NB4 (cell line): Measurements from ENCODE around the gene JMJD1C.

Source experiments
- DNase-seq: peaks from one replicate; pipeline ENCODE4 v3.0.0; 2010; ENCODE audit warnings: low read depth
- H3K4me3 ChIP-seq: one replicate; pipeline ENCODE4 v1.5.1; 2011; ENCODE audit warnings: mild to moderate bottlenecking, low read depth, low read length, moderate library complexity
- CTCF ChIP-seq: IDR thresholded peaks from one replicate; pipeline ENCODE4 v1.5.1; 2012; ENCODE audit warnings: low read depth, low read length
- MAX ChIP-seq: IDR thresholded peaks from 2 replicates; pipeline ENCODE4 v1.6.1; 2011; ENCODE audit warnings: low read depth, low read length
- MYC ChIP-seq: IDR thresholded peaks from 2 replicates; pipeline ENCODE4 v1.6.1; 2011; ENCODE audit warnings: low read depth, low read length
- POLR2A ChIP-seq: IDR thresholded peaks from 2 replicates; pipeline ENCODE4 v1.6.1; 2011; ENCODE audit warnings: mild to moderate bottlenecking; ENCODE audit not compliant: insufficient read length; ENCODE audit errors: extremely low read depth

The JMJD1C gene

DNA sequence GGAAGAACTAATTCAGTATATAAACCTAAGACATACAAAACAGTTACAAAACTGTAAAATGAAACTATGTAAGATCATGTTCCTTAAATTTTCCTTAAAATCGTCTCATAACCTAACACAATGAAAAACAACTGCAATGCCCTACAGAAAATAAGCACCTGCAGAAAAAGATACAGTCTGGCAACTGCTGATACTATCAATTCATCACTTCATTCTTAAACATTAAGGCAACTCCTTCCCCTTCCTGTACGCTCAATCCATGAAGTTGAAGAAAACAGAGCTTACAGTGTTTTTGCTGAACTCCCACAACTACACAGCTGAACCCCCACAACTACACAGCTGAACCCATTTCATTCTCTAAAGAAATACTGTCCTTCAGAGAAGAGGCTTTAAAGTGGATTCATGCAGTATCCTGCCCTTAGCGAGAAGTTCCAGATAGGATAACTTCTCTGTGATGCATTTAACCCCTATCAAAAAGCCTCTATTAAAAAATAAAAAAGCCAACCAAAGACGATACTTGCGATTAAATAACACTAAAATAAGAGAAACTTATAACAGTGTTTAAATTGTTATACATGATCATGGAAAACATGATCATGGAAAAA, 50.0 kb downstream of the JMJD1C start:
- DNase-seq = peak; percentile 32
- no peak for TF ChIP-seq MAX

DNA sequence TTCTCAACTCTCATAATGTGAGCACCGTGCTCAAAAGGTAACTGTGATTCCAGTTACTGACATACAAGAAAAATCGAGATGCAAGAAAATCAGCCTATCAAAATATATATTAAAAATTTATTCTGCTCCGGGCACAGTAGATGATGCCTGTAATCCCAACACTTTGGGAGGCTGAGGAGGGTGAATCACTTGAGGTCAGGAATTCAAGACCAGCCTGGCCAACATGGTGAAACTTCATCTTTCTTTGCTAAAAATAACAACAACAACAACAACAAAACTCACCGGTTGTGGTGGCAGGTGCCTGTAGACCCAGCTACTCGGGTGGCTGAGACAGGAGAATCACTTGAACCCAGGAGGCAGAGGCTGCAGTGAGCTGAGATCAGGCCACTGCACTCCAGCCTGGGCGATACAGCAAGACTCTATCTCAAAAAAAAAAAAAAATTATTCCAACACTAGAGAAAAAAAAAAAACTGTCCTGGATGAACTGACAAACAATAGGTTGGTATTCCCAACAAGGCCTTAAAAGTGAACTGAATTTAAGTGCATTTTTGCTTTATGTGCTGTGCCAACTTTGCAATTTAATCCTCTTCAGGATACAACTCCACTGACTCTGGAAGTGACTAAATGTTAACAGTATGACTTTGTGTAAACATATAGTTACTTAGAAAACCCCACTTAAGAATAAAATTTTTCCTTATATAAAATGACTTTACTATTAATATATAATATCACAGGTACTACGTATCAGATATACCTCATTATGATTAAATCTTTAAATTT, 51.1 kb downstream of the JMJD1C start:
- no peak for DNase-seq
- TF ChIP-seq CTCF (no peak), MAX (no peak), POLR2A (no peak), MYC (no peak)
- no peak overlapping the region for H3K4me3 ChIP-seq

More for the DNA sequence above, 50.0 kb downstream of the JMJD1C start:
- H3K4me3 ChIP-seq = no peak overlapping the region

DNA sequence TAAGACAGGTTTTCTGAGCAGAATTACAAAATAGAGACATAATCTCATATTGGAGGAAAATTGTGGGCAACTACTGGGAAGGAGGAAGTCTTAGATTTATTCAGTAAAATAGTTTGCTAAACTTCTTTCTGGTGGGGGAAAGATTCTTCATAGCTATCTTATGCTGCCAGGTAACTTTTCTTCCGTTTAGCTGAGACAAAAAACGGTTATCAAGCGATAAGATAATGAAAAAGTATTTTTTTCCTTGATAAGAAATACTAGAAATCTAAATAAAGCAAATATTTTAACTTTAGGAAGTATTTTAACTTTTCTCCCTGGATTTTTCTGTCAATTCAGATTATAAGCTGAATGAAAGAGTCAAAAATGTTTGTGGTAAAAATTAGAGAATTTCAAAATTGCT, 52.3 kb downstream of the JMJD1C start:
- no peak overlapping the region for H3K4me3 ChIP-seq
- no peak for TF ChIP-seq CTCF
- no peak for TF ChIP-seq MAX
- TF ChIP-seq POLR2A = no peak
- TF ChIP-seq MYC = no peak
- no peak for DNase-seq

DNA sequence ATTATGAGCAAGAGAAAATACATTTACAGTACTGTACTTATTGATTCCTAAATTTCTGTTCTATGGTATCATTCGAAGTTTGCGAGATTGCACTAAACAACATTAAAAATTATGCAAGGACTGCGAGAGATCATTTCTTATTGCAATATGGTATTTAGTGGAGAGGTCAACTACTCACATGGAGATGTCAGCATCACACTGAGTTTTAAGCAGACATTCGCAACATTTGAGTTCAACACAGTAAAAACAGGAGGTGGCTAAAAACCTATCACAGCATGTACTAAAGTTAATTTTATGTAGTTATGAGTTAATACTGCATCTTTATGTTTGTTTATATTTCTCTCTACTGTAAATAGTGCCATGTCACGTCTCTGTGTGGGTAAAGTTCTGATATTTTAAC, 53.5 kb downstream of the JMJD1C start:
- H3K4me3 ChIP-seq = no peak overlapping the region
- no peak for DNase-seq
- TF ChIP-seq CTCF = no peak
- no peak for TF ChIP-seq MYC
- no peak for TF ChIP-seq MAX
- TF ChIP-seq POLR2A = no peak

- no peak overlapping the region for H3K4me3 ChIP-seq
- TF ChIP-seq MYC (no peak), CTCF (no peak), MAX (no peak), POLR2A (no peak)
- no peak for DNase-seq
Observed at GRCh38 chr10:63410633-63411032, 55.1 kb downstream of the JMJD1C start.

DNA sequence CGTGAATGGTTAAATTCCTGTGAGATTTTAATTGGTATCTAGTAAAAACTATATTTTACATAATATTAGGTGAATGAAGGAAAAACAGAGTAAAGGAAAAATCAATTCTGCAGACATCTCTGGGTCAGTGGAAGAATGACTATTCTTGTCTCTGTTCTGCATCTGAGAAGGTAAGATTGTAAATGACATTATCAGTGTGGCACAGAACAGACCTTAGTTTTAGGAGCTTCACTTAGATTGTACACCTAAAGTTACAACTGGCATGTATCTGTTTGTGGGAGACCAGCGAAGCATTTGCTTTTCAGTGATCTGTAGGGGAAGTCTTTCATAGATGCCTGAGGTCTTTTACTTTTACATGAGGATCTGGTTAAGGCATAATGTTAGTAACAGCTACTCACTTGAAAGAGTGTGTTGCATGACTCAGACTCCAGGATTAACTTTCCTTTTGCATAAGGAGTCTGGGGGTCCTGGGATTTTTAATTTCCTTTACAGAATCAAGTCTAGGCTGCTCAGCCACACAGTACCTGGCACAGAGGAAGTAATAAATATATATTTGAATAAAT, 56.2 kb downstream of the JMJD1C start:
- DNase-seq = peak; percentile 26

More for the DNA sequence above, 56.2 kb downstream of the JMJD1C start:
- H3K4me3 ChIP-seq = no peak overlapping the region
- TF ChIP-seq POLR2A (no peak), MAX (no peak), CTCF (no peak), MYC (no peak)
